NT2/D1 (cell line): ENCODE data around the gene PSMA7.

ENCODE experiments used
- DNase-seq: peaks from one replicate; pipeline ENCODE4 v3.0.0-alpha.2; 2011; ENCODE audit warnings: low read depth, low spot score
- H3K27me3 ChIP-seq: 2 replicates; pipeline ENCODE4 v1.6.0; 2011; ENCODE audit warnings: mild to moderate bottlenecking; ENCODE audit not compliant: insufficient read length, insufficient read depth
- H3K36me3 ChIP-seq: 2 replicates; pipeline ENCODE4 v1.6.1; 2011; ENCODE audit warnings: mild to moderate bottlenecking, low read length, mixed read lengths; ENCODE audit not compliant: insufficient read depth, insufficient read length
- H3K4me1 ChIP-seq: 2 replicates; pipeline ENCODE4 v1.5.1; 2011; ENCODE audit not compliant: insufficient read depth, insufficient read length
- H3K4me3 ChIP-seq: 2 replicates; pipeline ENCODE4 v1.5.1; 2011; ENCODE audit warnings: low read depth; ENCODE audit not compliant: insufficient read length
- H3K9ac ChIP-seq: 2 replicates; pipeline ENCODE4 v1.6.0; 2011; ENCODE audit warnings: low read depth; ENCODE audit not compliant: insufficient read length
- H3K9me3 ChIP-seq: 2 replicates; pipeline ENCODE4 v1.5.1; 2011; ENCODE audit warnings: mild to moderate bottlenecking, low read length; ENCODE audit not compliant: insufficient read depth
- SUZ12 ChIP-seq: IDR thresholded peaks from 2 replicates; pipeline ENCODE4 v1.6.1; 2011; ENCODE audit not compliant: insufficient read length, insufficient read depth; ENCODE audit errors: extremely low read depth
- YY1 ChIP-seq: IDR thresholded peaks from 2 replicates; pipeline ENCODE4 v1.6.1; 2011; ENCODE audit not compliant: insufficient read length, insufficient read depth
- ZNF274 ChIP-seq: IDR thresholded peaks from 2 replicates; pipeline ENCODE4 v1.6.1; 2011; ENCODE audit warnings: mild to moderate bottlenecking, low read depth, low read length

The PSMA7 gene

DNA sequence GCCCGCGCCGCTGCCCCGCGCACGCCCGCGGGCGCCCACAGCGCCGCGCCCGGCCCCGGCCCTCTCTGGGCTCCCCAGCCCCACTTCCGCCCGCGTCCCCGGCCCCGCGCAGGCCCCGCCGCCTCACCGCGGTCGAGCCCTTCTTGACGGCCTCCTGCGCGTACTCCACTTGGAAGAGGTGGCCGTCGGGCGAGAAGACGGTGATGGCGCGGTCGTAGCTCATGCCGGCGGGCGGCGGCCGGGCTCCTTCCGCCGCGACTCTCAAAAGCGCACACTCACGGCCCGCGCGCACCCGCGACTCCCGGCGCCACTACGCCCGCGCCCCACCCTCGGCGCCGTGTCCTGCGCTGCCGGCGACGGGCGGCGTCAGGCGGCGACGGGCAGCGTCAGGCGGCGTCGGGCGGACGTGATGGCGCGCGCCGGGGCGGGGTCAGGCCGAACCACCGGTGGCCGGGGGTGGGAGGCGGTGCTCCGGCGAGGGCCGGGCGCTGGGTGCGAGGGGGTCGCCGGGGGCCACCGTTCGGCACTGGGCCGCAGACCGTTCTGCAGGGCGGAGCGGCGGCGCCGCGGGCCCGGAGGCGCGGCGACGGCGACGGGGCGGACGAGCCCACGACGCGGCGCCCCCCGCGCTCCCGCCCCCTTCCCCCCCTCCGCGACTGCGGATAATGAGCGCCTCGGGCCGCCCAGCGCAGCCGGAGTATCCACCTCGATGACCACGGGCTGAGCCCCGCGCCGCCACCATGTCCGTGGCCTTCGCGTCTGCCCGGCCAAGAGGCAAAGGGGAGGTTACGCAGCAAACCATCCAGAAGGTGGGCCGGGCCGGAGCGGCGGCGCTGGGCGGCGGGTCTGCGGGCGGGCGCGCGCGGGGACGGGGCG is at the start of gene PSMA7, which contains the start of gene SS18L1:
Gene PSMA7 (minus strand): TSS at position 314 of the 876 bp plus-strand sequence. CDS start 91 bp downstream, at position 223.
Gene SS18L1 (plus strand): TSS at position 689 of the 876 bp plus-strand sequence. CDS start 52 bp downstream, at position 741.
- Histone ChIP-seq H3K9ac (peak within 1 kb of the TSS; percentile 96), H3K36me3 (peaks cover 61% of the 10 kb centered on the region), H3K27me3 (peaks cover 11% of the 10 kb centered on the region), H3K4me3 (peak within 1 kb of the TSS; percentile 86), H3K9me3 (no peaks in the 10 kb centered on the region), H3K4me1 (peaks cover 20% of the 10 kb centered on the region)
- TF ChIP-seq YY1: no peak
- no peak for TF ChIP-seq ZNF274
- no peak for TF ChIP-seq SUZ12
- peak; percentile 86 for DNase-seq

DNA sequence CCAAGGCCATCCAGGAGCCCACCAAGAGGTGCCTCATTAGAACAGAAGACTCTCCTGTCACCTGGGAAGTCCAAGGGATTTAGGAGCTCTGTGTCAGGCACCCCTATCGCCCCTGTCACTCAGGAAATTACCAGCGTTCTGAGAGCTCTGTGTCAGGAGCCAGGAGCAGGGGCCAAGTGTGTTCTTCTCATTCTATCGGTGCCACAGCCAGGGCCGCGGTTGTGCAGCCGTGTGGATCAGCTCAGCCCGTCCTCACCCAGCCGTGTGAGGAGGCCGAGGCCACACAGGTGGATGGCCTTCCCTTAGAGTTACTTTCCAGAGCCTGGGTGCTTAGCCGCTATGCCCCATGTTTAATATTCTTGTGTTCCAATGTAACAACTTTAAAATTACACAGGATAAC is 49.4 kb upstream of the PSMA7 start:
- H3K9me3 ChIP-seq: no peaks in the 10 kb centered on the region
- H3K4me3 ChIP-seq: no peak overlapping the region
- no peak for TF ChIP-seq YY1
- no peak for TF ChIP-seq SUZ12
- no peak for TF ChIP-seq ZNF274
- no peak overlapping the region for H3K9ac ChIP-seq
- H3K4me1 ChIP-seq: no peaks in the 10 kb centered on the region
- H3K36me3 ChIP-seq: peaks cover 60% of the 10 kb centered on the region
- H3K27me3 ChIP-seq: no peaks in the 10 kb centered on the region
- DNase-seq: no peak

- H3K36me3 ChIP-seq: peaks cover 57% of the 10 kb centered on the region
- TF ChIP-seq SUZ12: no peak
- no peak for TF ChIP-seq ZNF274
- TF ChIP-seq YY1: no peak
- H3K9ac ChIP-seq: no peak overlapping the region
These were observed 48.8 kb upstream of the PSMA7 start for GRCh38 chr20:62191781-62192559.

DNA sequence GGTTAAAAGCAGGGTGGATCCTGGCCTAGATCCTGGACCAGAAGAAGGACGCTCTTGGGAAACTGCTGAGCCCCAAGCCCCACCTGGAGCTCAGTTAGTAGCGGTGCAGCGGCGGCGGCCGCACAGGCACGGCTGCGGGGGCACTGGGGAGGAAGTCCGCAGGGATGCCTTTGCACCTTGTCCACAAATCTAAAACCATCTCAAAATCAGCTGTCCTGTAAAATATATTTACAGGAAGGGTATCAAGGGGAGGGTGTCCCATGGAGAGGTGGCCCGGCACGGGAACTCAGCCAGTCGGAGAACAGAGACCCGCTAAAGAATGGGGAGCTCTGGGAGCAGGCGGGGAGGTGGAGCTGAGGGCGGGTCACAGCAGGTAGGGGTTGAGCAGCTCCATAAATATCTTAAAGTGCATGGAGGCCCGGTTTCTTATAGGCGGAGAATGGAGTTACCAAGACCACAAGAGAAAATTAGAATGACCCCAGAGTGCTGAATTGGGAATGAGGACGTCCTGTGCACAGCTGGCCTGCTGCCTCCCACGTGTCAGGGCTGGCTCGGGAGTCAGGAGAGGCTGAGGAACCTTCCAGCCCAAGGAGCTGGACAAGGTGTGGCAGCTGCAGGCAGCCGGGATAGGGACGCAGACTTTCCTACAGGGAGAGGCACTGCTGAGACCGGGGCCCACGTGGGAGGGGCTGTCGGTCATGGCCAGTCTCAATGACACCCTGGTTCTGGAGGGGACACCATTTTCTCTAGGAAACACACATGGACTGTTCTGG is 47.6 kb upstream of the PSMA7 start:
- Histone ChIP-seq H3K4me3 (no peak overlapping the region), H3K9ac (no peak overlapping the region), H3K4me1 (no peaks in the 10 kb centered on the region), H3K27me3 (no peaks in the 10 kb centered on the region), H3K9me3 (no peaks in the 10 kb centered on the region), H3K36me3 (peaks cover 50% of the 10 kb centered on the region)
- no peak for DNase-seq
- TF ChIP-seq YY1 (no peak), SUZ12 (no peak), ZNF274 (no peak)

More at GRCh38 chr20:62191781-62192559, 48.8 kb upstream of the PSMA7 start:
- no peaks in the 10 kb centered on the region for H3K27me3 ChIP-seq
- no peaks in the 10 kb centered on the region for H3K9me3 ChIP-seq
- no peak overlapping the region for H3K4me3 ChIP-seq
- no peaks in the 10 kb centered on the region for H3K4me1 ChIP-seq
- no peak for DNase-seq

GRCh38 chr20:62186887-62187866 is 44.0 kb upstream of the PSMA7 start:
- no peaks in the 10 kb centered on the region for H3K27me3 ChIP-seq
- H3K4me1 ChIP-seq: no peaks in the 10 kb centered on the region
- no peak overlapping the region for H3K9ac ChIP-seq
- peaks cover 29% of the 10 kb centered on the region for H3K36me3 ChIP-seq
- DNase-seq: no peak
- TF ChIP-seq YY1: no peak
- no peak for TF ChIP-seq ZNF274
- no peak for TF ChIP-seq SUZ12
- no peaks in the 10 kb centered on the region for H3K9me3 ChIP-seq
- no peak overlapping the region for H3K4me3 ChIP-seq

DNA sequence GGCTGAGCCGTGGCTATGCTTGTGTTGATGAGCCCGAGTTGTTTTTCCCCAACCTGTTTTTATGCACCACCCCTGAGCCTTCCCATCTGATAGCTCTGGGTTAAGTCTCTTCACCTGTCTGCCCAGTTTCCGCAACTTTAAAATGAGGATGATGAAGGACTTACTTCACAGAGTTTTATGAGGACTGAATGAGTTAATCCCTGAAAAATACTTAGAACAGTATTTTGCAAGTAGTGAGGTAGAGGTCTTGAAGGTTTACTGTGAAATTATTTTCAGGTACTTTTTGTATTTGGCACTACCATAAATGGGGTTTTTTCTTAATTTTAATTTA is 42.9 kb upstream of the PSMA7 start:
- no peak overlapping the region for H3K9ac ChIP-seq
- no peak for DNase-seq
- TF ChIP-seq ZNF274 (no peak), SUZ12 (no peak), YY1 (no peak)
- no peaks in the 10 kb centered on the region for H3K27me3 ChIP-seq
- H3K36me3 ChIP-seq: peaks cover 23% of the 10 kb centered on the region
- no peak overlapping the region for H3K4me3 ChIP-seq
- no peaks in the 10 kb centered on the region for H3K4me1 ChIP-seq
- H3K9me3 ChIP-seq: no peaks in the 10 kb centered on the region
